CD4-positive, alpha-beta T cell treated with Interleukin-10 for 1 hour (primary cell): ENCODE measurements around the gene PPL.
"Not testable (repeated sequence)": the region's sequence is repeated elsewhere in the genome, so short reads cannot be mapped to it uniquely, and the experiment has no call there.

ENCODE experiments used
- DNase-seq: peaks from one replicate; pipeline ENCODE4 v3.0.0-alpha.2; 2020

The PPL gene

GRCh38 chr16:4936991-4937781, at the start of gene PPL:
Gene PPL (minus strand): TSS chr16:4937148. CDS start chr16:4937045, 103 bp downstream.
- no peak for DNase-seq

DNA sequence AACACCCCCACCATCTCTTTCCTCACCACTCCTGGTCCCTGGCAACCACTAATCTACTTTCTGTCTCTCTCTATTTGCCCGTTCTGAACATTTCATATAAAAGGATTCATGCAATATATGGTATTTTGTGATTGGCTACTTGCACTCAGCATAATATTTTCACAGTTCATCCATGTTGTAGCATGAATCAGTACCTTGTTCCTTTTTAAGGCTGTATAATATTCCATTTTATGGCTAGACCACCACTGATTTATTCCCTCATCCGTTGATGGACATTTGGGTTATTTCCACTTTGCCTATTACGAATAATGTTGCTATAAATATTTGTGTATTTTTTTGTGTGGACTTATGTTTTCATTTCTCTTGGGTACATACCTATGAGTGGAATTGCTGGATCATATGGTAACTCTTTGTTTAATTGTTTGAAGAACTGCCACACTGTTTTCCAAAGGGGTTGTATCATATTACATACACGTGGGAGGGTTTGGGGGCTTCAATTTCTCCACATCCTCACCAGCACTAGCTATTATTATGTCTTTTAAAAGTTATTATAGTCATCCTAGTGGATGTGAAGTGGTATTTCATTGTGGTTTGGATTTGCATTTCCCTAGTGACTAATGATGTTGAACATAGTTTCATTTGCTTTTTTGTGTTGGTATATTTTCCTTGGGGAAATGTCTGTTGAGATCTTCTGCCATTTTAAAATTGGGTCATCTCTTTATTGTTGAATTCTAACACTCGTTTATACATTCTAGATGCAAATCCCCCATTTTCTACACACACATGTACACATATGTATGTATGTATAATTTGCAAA, 47.4 kb upstream of the PPL start:
- no peak for DNase-seq

- no peak for DNase-seq
These were observed 45.3 kb upstream of the PPL start for GRCh38 chr16:4982056-4982867.

DNA sequence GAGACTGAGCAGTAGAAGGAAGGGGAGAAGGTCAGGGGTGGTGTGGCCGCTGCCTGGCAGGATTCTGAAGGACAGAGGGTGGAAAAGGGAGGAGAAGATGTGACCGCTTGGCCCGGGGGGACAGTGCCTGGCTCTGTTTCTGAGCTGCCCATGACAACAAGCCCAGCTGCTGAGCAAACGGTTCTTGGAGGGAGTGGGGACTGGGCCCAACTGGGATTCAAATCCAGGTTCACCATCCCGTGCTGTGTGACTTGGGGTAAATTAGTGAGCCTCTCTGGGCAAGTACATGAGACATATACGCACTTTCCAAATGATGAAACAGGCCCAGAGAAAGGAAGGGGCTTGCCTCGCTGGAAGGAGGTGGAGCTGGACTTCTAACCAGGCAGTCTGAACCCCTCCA, 44.5 kb upstream of the PPL start:
- no peak for DNase-seq

DNA sequence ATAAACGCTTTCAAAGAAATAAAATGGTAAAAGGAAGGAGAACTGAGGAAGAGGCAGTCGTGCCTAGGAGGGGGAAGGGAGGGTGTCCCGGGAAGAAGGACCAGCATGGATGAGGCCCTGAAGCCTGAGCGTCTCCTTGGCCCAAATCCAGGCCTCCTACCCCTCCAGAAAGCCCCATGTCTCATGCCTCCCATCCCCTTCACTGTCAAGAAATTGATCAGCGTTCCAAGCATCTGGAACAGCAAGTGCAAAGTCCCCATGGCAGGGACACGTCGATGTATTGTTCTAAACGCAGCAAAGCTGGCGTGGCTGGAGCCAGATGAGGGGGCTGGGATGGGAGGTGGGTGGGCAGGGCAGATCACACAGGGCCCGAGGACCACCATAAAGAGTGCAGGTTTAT, 43.7 kb upstream of the PPL start:
- DNase-seq: no peak

- no peak for DNase-seq
These were observed 43.0 kb upstream of the PPL start for GRCh38 chr16:4979736-4980660.

GRCh38 chr16:4979164-4979563, 42.2 kb upstream of the PPL start:
- no peak for DNase-seq

DNA sequence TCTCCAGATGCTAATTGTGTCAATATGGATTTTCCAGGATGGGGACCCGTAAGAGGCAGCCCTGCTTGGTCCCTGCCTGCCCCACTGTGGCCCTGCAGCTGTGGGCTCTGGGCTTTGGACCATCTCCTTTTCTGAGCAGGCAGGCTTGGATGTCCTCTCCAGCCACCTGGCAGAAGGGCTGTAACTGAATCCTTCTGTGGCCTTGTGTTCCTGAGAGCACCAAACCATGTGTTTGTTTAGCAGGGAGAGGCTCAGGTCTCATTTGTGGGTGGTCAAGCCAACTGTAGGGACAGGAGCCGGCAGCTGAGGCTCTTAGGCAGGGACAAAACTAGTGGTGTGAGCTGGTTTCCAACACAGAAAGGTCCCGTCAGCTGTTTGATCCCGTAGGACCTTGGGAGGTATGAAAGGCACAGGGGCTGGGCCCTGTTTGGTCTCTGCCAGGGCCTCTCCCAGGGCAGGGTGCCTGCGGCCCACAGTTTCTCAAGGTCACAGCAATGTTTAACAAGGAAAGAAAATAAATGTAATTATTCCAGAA, 39.7 kb upstream of the PPL start:
- no peak for DNase-seq

- no peak for DNase-seq
These were observed 39.1 kb upstream of the PPL start for GRCh38 chr16:4976079-4976478.

DNA sequence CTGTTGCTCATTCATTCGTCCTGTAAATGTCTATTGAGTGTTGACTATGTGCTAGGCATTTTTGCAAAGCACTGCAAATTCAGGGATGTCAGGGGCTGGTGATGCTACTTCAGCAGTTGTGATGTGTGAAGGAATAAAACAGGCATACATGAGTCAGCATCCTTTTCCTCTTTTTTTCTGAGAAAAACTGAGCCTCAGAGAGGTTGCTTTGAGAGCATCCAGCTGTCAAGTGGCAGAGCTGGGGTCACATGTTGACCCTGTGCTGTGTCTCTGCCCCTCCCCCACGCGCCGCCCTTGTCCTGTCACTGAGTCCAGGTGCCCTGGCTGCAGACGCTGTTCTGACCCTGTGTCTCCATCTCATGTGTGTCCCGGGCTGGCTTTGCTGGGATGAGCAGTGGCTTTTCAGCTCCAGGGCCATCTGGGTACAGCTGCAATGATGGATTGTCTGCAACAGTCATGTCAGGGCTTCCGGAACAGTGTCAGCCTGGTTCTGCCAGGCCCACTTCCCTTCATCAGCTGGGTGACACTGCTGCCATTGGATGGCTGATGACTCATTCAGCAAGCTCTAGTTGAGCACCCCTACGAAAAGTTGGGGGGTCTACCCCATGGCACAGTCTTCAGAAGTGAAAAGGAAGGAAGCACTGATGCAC, 36.1 kb upstream of the PPL start:
- no peak for DNase-seq

GRCh38 chr16:4970010-4970409, 33.1 kb upstream of the PPL start:
- no peak for DNase-seq

- no peak for DNase-seq
These were observed 32.0 kb upstream of the PPL start for GRCh38 chr16:4968879-4969483.

DNA sequence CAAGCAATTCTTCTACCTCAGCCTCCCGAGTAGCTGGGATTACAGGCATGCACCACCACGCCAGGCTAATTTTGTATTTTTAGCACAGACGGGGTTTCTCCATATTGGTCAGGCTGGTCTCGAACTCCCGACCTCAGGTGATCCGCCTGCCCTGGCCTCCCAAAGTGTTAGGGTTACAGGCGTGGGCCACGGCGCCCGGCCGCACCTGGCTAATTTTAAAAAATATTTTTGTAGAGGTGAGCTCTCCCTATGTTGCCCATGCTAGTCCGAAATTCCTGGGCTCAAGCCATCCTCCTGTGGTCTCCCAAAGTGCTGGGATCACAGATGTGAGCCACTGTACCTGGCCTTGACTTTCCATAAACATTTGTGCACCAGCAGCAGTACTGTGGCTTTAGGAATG, 31.3 kb upstream of the PPL start:
- not testable (repeated sequence) for DNase-seq

- DNase-seq: no peak
These were observed 29.9 kb upstream of the PPL start for GRCh38 chr16:4966736-4967453.

DNA sequence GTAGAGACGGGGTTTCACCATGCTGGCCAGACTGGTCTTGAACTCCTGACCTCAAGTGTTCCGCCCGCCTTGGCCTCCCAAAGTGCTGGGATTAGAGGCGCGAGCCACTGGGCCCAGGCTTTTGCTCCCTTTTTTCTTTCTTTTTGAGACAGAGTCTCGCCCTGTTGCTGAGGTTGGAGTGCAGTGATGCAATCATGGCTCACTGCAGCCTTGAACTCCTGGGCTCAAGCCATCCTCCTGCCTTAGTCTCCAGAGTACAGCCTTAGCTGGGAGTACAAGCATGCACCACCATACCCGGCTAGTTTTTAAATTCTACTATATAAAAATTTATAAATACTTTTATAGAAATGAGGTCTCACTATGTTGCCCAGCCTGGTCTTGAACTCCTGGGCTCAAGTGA, 26.6 kb upstream of the PPL start:
- not testable (repeated sequence) for DNase-seq

DNA sequence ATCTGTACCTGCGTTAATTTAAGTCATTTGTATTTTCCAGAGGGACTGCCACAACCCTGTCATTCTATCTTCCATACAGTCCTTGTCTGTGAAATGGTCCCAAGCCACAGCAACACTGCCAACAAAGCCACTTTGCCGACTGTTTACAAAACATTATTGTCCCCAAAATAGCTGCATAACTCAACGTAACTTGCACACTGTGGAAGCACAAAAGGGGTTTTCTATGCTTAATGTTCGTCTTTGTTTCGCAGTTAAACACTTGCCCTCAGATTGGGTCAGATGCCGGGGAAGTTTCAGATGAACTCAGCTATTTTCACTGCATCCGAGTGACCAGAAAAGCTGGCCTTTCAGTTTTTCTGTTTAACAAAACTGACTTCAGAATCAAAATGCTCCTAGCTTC, 25.8 kb upstream of the PPL start:
- DNase-seq: no peak

DNA sequence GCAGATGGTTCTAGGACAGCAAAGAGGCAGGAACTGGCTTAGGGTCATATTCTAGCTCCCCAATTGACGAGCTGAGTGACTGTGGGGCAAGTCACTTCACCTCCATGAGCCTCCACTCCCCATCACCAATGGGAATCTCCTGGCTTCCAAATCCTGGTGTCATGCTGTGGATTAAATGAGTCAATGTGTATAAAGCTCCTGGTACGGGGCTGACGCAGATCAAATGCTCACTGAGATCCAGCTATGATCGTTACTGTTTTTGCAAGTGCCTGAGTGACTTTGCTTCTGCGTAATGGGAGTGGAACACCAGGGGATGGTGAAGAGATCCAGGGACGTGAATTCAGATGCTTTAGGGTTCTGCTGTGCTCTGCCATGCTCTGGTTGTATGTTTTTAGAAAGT, 23.6 kb upstream of the PPL start:
- no peak for DNase-seq

GRCh38 chr16:4958510-4959438, 21.8 kb upstream of the PPL start:
- DNase-seq: no peak
